Neural cell (in vitro differentiated cells): ENCODE results near the gene PTDSS2. TPM values are rescaled to one million over a fixed set of nuclear protein-coding genes. Genes with fewer than 3 reads are reported as not detected.

Experiments used
- H2AFZ ChIP-seq: fragments of 200-600, 300-800 bp; sonication (generic), shearing (Covaris generic); 2 replicates; pipeline ENCODE4 v1.6.0; 2014; ENCODE audit warnings: low read depth, mild to moderate bottlenecking, antibody characterized with exemption, low read length, moderate library complexity
- H3F3A ChIP-seq: fragments of 200-600 bp; shearing (Covaris generic); 2 replicates; pipeline ENCODE4 v1.6.1; 2016; ENCODE audit warnings: mild to moderate bottlenecking, moderate library complexity, mixed read lengths, antibody characterized with exemption, low read length; ENCODE audit not compliant: insufficient read depth, poor library complexity, severe bottlenecking
- H3K27ac ChIP-seq: fragments of 200-600, 300-800 bp; sonication (generic), shearing (Covaris generic); 2 replicates; pipeline ENCODE4 v1.5.1; 2014; ENCODE audit warnings: mild to moderate bottlenecking, low read length, moderate library complexity
- H3K27me3 ChIP-seq: fragments of 300-800, 200-600 bp; sonication (generic), shearing (Covaris generic); 2 replicates; pipeline ENCODE4 v1.6.0; 2014; ENCODE audit warnings: mild to moderate bottlenecking, low read depth, low read length, moderate library complexity; ENCODE audit not compliant: insufficient read depth
- H3K36me3 ChIP-seq: fragments of 300-800, 200-600 bp; sonication (generic), shearing (Covaris generic); 2 replicates; pipeline ENCODE4 v1.5.1; 2014; ENCODE audit warnings: mild to moderate bottlenecking, antibody characterized with exemption, low read length, moderate library complexity; ENCODE audit not compliant: insufficient read depth
- H3K4me2 ChIP-seq: fragments of 300-800, 200-600 bp; sonication (generic), shearing (Covaris generic); 2 replicates; pipeline ENCODE4 v1.6.0; 2014; ENCODE audit warnings: mild to moderate bottlenecking, low read length
- H3K4me3 ChIP-seq: fragments of 300-800, 200-600 bp; sonication (generic), shearing (Covaris generic); 2 replicates; pipeline ENCODE4 v1.5.1; 2014; ENCODE audit warnings: mild to moderate bottlenecking, low read length, moderate library complexity
- H3K79me2 ChIP-seq: fragments of 200-600 bp; shearing (Covaris generic); replicated peaks from 2 replicates; pipeline ENCODE4 v1.6.0; 2014; ENCODE audit warnings: mild to moderate bottlenecking, low read length, moderate library complexity; ENCODE audit not compliant: insufficient read depth
- H3K9ac ChIP-seq: fragments of 300-800, 200-600 bp; sonication (generic), shearing (Covaris generic); 2 replicates; pipeline ENCODE4 v1.6.1; 2016; ENCODE audit warnings: mild to moderate bottlenecking, low read length, mixed read lengths
- H3K9me2 ChIP-seq: fragments of 200-600 bp; shearing (Covaris generic); 2 replicates; pipeline ENCODE4 v1.6.1; 2016; ENCODE audit warnings: mild to moderate bottlenecking, low read length, mixed read lengths; ENCODE audit not compliant: insufficient read depth
- H3K9me3 ChIP-seq: fragments of 200-600, 300-800 bp; sonication (generic), shearing (Covaris generic); 2 replicates; pipeline ENCODE4 v1.6.1; 2016; ENCODE audit warnings: mild to moderate bottlenecking, mixed run types, low read length, moderate library complexity, mixed read lengths
- H4K20me1 ChIP-seq: fragments of 200-600 bp; shearing (Covaris generic); 2 replicates; pipeline ENCODE4 v1.6.1; 2016; ENCODE audit warnings: mild to moderate bottlenecking, mixed run types; ENCODE audit not compliant: insufficient read depth
- EP300 ChIP-seq: fragments of 450-650 bp; conservative IDR thresholded peaks from 2 replicates; pipeline ENCODE4 v1.6.1; 2014; ENCODE audit warnings: antibody characterized with exemption, mild to moderate bottlenecking, moderate library complexity; ENCODE audit not compliant: poor library complexity, severe bottlenecking
- EZH2 ChIP-seq: fragments of 200-600, 300-800 bp; shearing (Covaris generic), sonication (generic); IDR thresholded peaks from 2 replicates; pipeline ENCODE4 v1.6.1; 2014; ENCODE audit warnings: antibody characterized with exemption, low read length, borderline replicate concordance, mild to moderate bottlenecking; ENCODE audit not compliant: insufficient read depth, poor library complexity, severe bottlenecking
- MXI1 ChIP-seq: fragments of 450-650 bp; conservative IDR thresholded peaks from 2 replicates; pipeline ENCODE4 v1.6.1; 2014; ENCODE audit warnings: antibody characterized with exemption, mild to moderate bottlenecking; ENCODE audit not compliant: poor library complexity, severe bottlenecking
- POLR2AphosphoS5 ChIP-seq: IDR thresholded peaks from 2 replicates; pipeline ENCODE4 v1.6.1; 2012
- RAD21 ChIP-seq: fragments of 450-650 bp; conservative IDR thresholded peaks from 2 replicates; pipeline ENCODE4 v1.6.1; 2014; ENCODE audit warnings: antibody characterized with exemption, mild to moderate bottlenecking, moderate library complexity
- SMC3 ChIP-seq: fragments of 450-650 bp; conservative IDR thresholded peaks from 2 replicates; pipeline ENCODE4 v1.6.1; 2014; ENCODE audit warnings: antibody characterized with exemption, mild to moderate bottlenecking, moderate library complexity; ENCODE audit not compliant: poor library complexity
- TAF1 ChIP-seq: IDR thresholded peaks from 2 replicates; pipeline ENCODE4 v1.6.1; 2012; ENCODE audit warnings: low read depth
- polyA plus RNA-seq: library from polyadenylated mRNA; depleted of rRNA; stranded (reverse); fragments of >200 nt; gene quantifications from 2 replicates; pipeline ENCODE4 v1.2.3, GENCODE V29; 2014
- TF ChIP-seq, protein P1 (sequence below): fragments of 450-650 bp; IDR thresholded peaks from 2 replicates; pipeline ENCODE4 v1.5.1; 2014; ENCODE audit warnings: antibody characterized with exemption, mild to moderate bottlenecking, moderate library complexity; ENCODE audit not compliant: poor library complexity, severe bottlenecking
- TF ChIP-seq, protein P2 (sequence below): IDR thresholded peaks from 2 replicates; pipeline ENCODE4 v1.6.1; 2012; ENCODE audit warnings: borderline replicate concordance

PTDSS2 gene
- polyA plus RNA-seq, 1 donor from 2014 or later, result 54.3 TPM

- Histone ChIP-seq H3K9me2 (no peaks in the 10 kb centered on the region), H2AFZ (no peak overlapping the region), H3K27ac (no peak overlapping the region), H3K9ac (no peak overlapping the region), H3K9me3 (no peaks in the 10 kb centered on the region), H3F3A (no peaks in the 10 kb centered on the region), H3K36me3 (no peaks in the 10 kb centered on the region), H3K27me3 (no peaks in the 10 kb centered on the region), H3K4me3 (no peak overlapping the region), H4K20me1 (no peaks in the 10 kb centered on the region), H3K79me2 (no peaks in the 10 kb centered on the region), H3K4me2 (no peak overlapping the region)
- TF ChIP-seq RAD21, result no peak
- no peak for TF ChIP-seq POLR2AphosphoS5
- no peak for TF ChIP-seq SMC3
- TF ChIP-seq, protein P1, sequence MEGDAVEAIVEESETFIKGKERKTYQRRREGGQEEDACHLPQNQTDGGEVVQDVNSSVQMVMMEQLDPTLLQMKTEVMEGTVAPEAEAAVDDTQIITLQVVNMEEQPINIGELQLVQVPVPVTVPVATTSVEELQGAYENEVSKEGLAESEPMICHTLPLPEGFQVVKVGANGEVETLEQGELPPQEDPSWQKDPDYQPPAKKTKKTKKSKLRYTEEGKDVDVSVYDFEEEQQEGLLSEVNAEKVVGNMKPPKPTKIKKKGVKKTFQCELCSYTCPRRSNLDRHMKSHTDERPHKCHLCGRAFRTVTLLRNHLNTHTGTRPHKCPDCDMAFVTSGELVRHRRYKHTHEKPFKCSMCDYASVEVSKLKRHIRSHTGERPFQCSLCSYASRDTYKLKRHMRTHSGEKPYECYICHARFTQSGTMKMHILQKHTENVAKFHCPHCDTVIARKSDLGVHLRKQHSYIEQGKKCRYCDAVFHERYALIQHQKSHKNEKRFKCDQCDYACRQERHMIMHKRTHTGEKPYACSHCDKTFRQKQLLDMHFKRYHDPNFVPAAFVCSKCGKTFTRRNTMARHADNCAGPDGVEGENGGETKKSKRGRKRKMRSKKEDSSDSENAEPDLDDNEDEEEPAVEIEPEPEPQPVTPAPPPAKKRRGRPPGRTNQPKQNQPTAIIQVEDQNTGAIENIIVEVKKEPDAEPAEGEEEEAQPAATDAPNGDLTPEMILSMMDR, result no peak
- TF ChIP-seq MXI1, result no peak
- TF ChIP-seq EZH2, result no peak
- TF ChIP-seq, protein P2, sequence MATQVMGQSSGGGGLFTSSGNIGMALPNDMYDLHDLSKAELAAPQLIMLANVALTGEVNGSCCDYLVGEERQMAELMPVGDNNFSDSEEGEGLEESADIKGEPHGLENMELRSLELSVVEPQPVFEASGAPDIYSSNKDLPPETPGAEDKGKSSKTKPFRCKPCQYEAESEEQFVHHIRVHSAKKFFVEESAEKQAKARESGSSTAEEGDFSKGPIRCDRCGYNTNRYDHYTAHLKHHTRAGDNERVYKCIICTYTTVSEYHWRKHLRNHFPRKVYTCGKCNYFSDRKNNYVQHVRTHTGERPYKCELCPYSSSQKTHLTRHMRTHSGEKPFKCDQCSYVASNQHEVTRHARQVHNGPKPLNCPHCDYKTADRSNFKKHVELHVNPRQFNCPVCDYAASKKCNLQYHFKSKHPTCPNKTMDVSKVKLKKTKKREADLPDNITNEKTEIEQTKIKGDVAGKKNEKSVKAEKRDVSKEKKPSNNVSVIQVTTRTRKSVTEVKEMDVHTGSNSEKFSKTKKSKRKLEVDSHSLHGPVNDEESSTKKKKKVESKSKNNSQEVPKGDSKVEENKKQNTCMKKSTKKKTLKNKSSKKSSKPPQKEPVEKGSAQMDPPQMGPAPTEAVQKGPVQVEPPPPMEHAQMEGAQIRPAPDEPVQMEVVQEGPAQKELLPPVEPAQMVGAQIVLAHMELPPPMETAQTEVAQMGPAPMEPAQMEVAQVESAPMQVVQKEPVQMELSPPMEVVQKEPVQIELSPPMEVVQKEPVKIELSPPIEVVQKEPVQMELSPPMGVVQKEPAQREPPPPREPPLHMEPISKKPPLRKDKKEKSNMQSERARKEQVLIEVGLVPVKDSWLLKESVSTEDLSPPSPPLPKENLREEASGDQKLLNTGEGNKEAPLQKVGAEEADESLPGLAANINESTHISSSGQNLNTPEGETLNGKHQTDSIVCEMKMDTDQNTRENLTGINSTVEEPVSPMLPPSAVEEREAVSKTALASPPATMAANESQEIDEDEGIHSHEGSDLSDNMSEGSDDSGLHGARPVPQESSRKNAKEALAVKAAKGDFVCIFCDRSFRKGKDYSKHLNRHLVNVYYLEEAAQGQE, result no peak
- TF ChIP-seq EP300, result no peak
- TF ChIP-seq TAF1, result no peak
These were observed 10.6 kb upstream of the PTDSS2 start for GRCh38 chr11:439315-440064.

DNA sequence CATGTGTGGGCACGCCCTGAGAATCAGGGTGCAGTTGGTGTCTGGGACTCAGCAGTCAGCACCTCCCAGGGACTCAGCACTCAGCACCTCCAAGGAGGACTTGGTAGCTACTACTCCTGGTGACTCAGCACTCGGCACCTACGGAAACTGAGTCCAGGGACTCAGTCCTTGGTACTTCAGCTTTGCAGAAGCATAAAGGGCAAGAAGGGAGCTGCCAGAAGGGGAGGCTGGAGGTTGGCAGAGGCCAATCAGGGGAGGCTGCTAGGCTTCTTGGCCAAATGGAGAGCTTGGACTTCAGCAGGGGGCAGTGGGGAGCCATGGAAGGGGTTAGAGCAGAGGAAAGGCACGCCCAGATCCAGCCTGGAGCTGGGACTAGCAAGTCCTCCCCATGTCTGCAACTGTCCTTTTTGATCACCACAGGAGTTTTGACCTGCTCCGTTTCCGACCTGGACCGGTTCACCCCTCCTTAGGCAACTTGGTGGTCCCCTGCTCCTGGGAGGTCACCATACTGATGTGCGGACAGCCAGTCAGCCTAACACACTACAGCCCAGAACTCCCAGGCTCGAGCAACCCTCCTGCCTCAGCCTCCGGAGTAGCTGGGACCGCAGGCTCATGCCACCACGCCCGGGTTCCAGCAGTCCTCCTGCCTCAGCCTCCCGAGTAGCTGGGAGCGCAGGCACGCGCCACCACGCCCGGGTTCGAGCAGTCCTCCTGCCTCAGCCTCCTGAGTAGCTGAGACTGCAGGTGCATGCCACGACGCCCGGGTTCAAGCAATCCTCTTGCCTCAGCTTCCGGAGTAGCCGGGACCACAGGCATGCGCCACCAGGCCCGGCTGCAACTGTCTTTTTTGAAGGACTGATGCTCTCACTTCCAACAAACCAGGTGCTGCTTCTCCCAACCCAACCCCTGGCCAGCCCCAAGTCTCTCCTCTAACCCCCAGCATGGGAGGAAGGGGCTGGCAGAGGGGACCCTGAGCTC, 9.7 kb upstream of the PTDSS2 start:
- Histone ChIP-seq H3K9me3 (no peaks in the 10 kb centered on the region), H3F3A (no peaks in the 10 kb centered on the region), H3K27me3 (no peaks in the 10 kb centered on the region), H3K4me2 (no peak overlapping the region), H3K36me3 (no peaks in the 10 kb centered on the region), H3K9ac (no peak overlapping the region), H3K27ac (no peak overlapping the region), H3K79me2 (no peaks in the 10 kb centered on the region), H3K9me2 (no peaks in the 10 kb centered on the region), H4K20me1 (no peaks in the 10 kb centered on the region), H3K4me3 (no peak overlapping the region), H2AFZ (no peak overlapping the region)
- TF ChIP-seq MXI1 (no peak), EP300 (no peak), SMC3 (no peak), TAF1 (no peak), EZH2 (no peak)
- TF ChIP-seq, protein P2, result no peak
- TF ChIP-seq, protein P1, result no peak
